ENCODE measurements around the gene LDHB.
"Not testable (repeated sequence)": the region's sequence is repeated elsewhere in the genome, so short reads cannot be mapped to it uniquely, and the experiment has no call there.

The LDHB gene

GRCh38 chr12:21661396-21662093 lies 3.9 kb upstream of the LDHB start:
- DNase-seq: not testable (repeated sequence)

- DNase-seq: no peak
Observed at GRCh38 chr12:21659383-21659782, 1.7 kb upstream of the LDHB start.

GRCh38 chr12:21656905-21657325 lies 727 bp downstream of the LDHB start:
- peak; percentile 19 for DNase-seq

GRCh38 chr12:21655591-21655990 lies 2.1 kb downstream of the LDHB start:
- no peak for DNase-seq

- DNase-seq: no peak
Observed at GRCh38 chr12:21651821-21652220, 5.8 kb downstream of the LDHB start.

GRCh38 chr12:21650997-21651396 lies 6.6 kb downstream of the LDHB start:
- DNase-seq: no peak

GRCh38 chr12:21649034-21649433 lies 8.6 kb downstream of the LDHB start:
- DNase-seq: no peak

- DNase-seq: no peak
Observed at GRCh38 chr12:21648378-21648777, 9.3 kb downstream of the LDHB start.

- DNase-seq: no peak
Observed at GRCh38 chr12:21647179-21647578, 10.5 kb downstream of the LDHB start.

- not testable (repeated sequence) for DNase-seq
Observed at GRCh38 chr12:21645041-21645500, 12.6 kb downstream of the LDHB start.

GRCh38 chr12:21644516-21644915 lies 13.1 kb downstream of the LDHB start:
- no peak for DNase-seq

- DNase-seq: no peak
Observed at GRCh38 chr12:21643758-21644157, 13.9 kb downstream of the LDHB start.

- DNase-seq: no peak
Observed at GRCh38 chr12:21642707-21643389, 14.8 kb downstream of the LDHB start.

GRCh38 chr12:21638054-21638891 lies 19.4 kb downstream of the LDHB start:
- no peak for DNase-seq

GRCh38 chr12:21634245-21634644 lies 23.4 kb downstream of the LDHB start:
- DNase-seq: no peak

GRCh38 chr12:21631367-21631766 lies 26.3 kb downstream of the LDHB start:
- no peak for DNase-seq

- no peak for DNase-seq
Observed at GRCh38 chr12:21627924-21628323, 29.7 kb downstream of the LDHB start.

- no peak for DNase-seq
Observed at GRCh38 chr12:21618566-21618965, 39.1 kb downstream of the LDHB start.

- DNase-seq: no peak
Observed at GRCh38 chr12:21617030-21617429, 40.6 kb downstream of the LDHB start.

GRCh38 chr12:21615431-21615830 lies 42.2 kb downstream of the LDHB start:
- no peak for DNase-seq

- no peak for DNase-seq
Observed at GRCh38 chr12:21614506-21614905, 43.1 kb downstream of the LDHB start.

- DNase-seq: no peak
Observed at GRCh38 chr12:21613931-21614330, 43.7 kb downstream of the LDHB start.

GRCh38 chr12:21608196-21608595 lies 49.4 kb downstream of the LDHB start:
- DNase-seq: no peak

- no peak for DNase-seq
Observed at GRCh38 chr12:21607701-21608100, 49.9 kb downstream of the LDHB start.
